Stimulated activated CD4-positive, alpha-beta T cell treated with anti-CD3 and anti-CD28 coated beads, Interleukin-4, amount 100 ng/mL, for 4 hours (primary cell): ENCODE measurements around the gene CC2D2A.
"Not testable (repeated sequence)": the region's sequence is repeated elsewhere in the genome, so short reads cannot be mapped to it uniquely, and the experiment has no call there.

Source experiments
- DNase-seq, 2 experiments: peaks; one replicate each; pipeline ENCODE4 v3.0.0-alpha.2; 2020

Gene CC2D2A

GRCh38 chr4:15562623-15563022 lies 92.9 kb downstream of the CC2D2A start:
- no peak for DNase-seq

- no peak for DNase-seq
Measured at GRCh38 chr4:15563871-15564270, 94.2 kb downstream of the CC2D2A start.

- no peak for DNase-seq
Measured at GRCh38 chr4:15568821-15569220, 99.1 kb downstream of the CC2D2A start.

- no peak for DNase-seq
Measured at GRCh38 chr4:15569746-15570145, 100.1 kb downstream of the CC2D2A start.

- no peak for DNase-seq
Measured at GRCh38 chr4:15575966-15576365, 106.3 kb downstream of the CC2D2A start.

- DNase-seq = no peak
Measured at GRCh38 chr4:15577508-15577907, 107.8 kb downstream of the CC2D2A start.

GRCh38 chr4:15584785-15585184 lies 115.1 kb downstream of the CC2D2A start:
- no peak for DNase-seq

- DNase-seq = no peak
Measured at GRCh38 chr4:15585331-15585730, 115.6 kb downstream of the CC2D2A start.

- no peak for DNase-seq
Measured at GRCh38 chr4:15586066-15586465, 116.4 kb downstream of the CC2D2A start.

- no peak for DNase-seq
Measured at GRCh38 chr4:15587649-15588048, 118.0 kb downstream of the CC2D2A start.

- no peak for DNase-seq
Measured at GRCh38 chr4:15592799-15593198, 123.1 kb downstream of the CC2D2A start.

- no peak for DNase-seq
Measured at GRCh38 chr4:15598644-15599043, 129.0 kb downstream of the CC2D2A start.

- DNase-seq = no peak
Measured at GRCh38 chr4:15600176-15600575, 130.5 kb downstream of the CC2D2A start.

- DNase-seq = no peak
Measured at GRCh38 chr4:15601862-15602261, 132.2 kb downstream of the CC2D2A start.

GRCh38 chr4:15605537-15605936 lies 135.9 kb downstream of the CC2D2A start:
- no peak for DNase-seq

- DNase-seq = no peak
Measured at GRCh38 chr4:15610855-15611254, 141.2 kb downstream of the CC2D2A start.

GRCh38 chr4:15612136-15612535 lies 142.5 kb downstream of the CC2D2A start:
- no peak for DNase-seq

GRCh38 chr4:15614891-15615290 lies 145.2 kb downstream of the CC2D2A start:
- DNase-seq = not testable (repeated sequence)

GRCh38 chr4:15617407-15617806 lies 147.7 kb downstream of the CC2D2A start:
- not testable (repeated sequence) for DNase-seq

GRCh38 chr4:15636818-15637217 lies 167.1 kb downstream of the CC2D2A start:
- no peak for DNase-seq

GRCh38 chr4:15638418-15638817 lies 168.7 kb downstream of the CC2D2A start:
- DNase-seq = no peak

- DNase-seq = no peak
Measured at GRCh38 chr4:15648600-15648999, 178.9 kb downstream of the CC2D2A start.

- DNase-seq = peak in 1 of 2 experiments; percentile 57
Measured at GRCh38 chr4:15649914-15650545, 180.3 kb downstream of the CC2D2A start.
